Frontal cortex (tissue), 4 donors: Measurements from ENCODE around the gene PLEKHA8. TPM values are rescaled to one million over a fixed set of nuclear protein-coding genes. Genes with fewer than 3 reads are reported as not detected.
"Not testable (repeated sequence)": the region's sequence is repeated elsewhere in the genome, so short reads cannot be mapped to it uniquely, and the experiment has no call there.

Source experiments
- DNase-seq, 2 donors: peaks; one replicate each; pipeline ENCODE4 v3.0.0; 2012; ENCODE audit warnings: low spot score in 2 of 2
- FAIRE-seq: peaks from 2 replicates; lab custom pipeline; 2012; peaks lifted over from hg19 to GRCh38; lab: Jason Lieb, UNC
- total RNA-seq: library from RNA; depleted of rRNA; stranded (reverse); fragments of >200 nt; gene quantifications from one replicate; pipeline ENCODE4 v1.2.3, GENCODE V29; 2014
- donor health status: control.
- donor health status: control.
- donor health status: control.

PLEKHA8 gene
- total RNA-seq, 1 donor from 2014 or later: 30.6 TPM

GRCh38 chr7:30053068-30053467 is 24.9 kb downstream of the PLEKHA8 start:
- FAIRE-seq: no peak

DNA sequence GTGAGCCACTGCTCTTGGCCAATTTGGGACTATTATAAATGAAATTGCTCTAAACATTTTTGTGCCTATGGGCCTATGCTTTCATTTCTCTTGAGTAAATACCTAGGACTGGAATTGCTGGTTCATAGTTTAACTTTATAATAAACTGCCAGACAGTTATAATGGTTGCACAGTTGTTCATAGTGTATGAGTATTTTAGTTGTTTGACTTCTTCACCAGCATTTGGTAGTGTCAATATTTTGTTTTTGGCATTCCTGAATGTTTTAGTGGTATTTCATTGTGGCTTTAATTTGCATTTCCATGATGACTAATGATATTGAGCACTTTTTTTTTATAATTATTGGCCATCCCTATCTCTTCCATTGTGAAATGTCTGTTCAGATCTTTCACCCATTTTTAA is 29.5 kb downstream of the PLEKHA8 start:
- FAIRE-seq (no peak), DNase-seq (no peak)

More at GRCh38 chr7:30053068-30053467, 24.9 kb downstream of the PLEKHA8 start:
- no peak for DNase-seq

- not testable (repeated sequence) for FAIRE-seq
- peak in 1 of 2 donors; percentile 11 for DNase-seq
Measured at GRCh38 chr7:30061786-30062185, 33.6 kb downstream of the PLEKHA8 start.

DNA sequence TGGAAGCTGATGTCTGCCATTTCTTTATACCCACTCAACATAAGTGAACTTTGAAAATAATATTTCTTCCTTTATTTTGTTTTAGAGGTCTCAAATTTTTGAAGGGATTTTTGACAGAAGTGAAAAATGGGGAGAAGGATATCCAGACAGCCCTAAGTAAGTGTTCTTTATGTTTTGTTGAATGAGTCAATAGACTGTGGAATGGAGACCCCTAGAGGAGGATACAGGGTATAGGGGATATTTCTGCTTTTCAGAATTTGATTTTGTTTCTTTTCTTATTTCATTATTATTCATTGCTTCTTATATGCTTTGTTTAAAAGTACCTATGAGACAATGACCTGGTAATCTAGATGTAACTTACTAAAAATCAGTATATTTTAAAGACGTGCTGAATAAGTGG is 34.4 kb downstream of the PLEKHA8 start:
- FAIRE-seq: peak; percentile 95
- peak; percentile 16 to 42 for DNase-seq

DNA sequence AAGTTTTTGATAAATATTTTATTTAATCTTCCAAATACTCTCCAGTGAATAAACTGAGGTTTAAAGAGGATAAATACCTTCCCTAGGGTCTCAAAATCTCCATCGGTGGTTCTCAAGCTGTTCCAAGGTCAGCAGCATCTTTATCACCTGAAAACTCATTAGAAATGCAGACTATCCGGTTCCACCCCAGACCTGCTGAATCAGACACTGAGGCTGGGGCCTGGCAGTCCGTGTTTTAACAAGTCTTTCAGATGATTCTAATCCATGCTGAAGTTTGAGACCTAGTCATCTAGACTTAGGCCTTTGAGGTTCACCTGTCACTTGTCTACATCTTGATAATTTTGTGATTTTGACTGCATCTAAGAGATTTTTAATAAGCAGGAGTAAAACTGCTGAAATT is 37.5 kb downstream of the PLEKHA8 start:
- DNase-seq (no peak), FAIRE-seq (no peak)

DNA sequence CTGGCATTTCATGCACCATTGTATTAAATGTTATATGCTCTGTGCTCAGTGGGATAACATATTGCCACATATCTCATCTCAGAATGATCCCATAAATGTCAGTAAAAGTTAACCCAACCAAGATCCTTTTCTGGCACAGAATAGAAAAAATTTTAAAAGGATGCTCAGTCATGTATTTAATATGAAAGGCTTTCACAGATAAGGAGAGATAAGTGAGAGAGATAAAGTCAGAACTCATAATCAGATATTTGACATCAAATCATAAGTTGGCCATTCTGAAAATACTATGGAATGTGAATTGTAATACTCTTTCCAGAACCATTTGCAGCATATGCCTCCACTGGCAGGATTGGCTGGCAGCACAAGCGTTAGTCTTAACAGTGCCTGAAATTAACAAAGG is 38.5 kb downstream of the PLEKHA8 start:
- no peak for DNase-seq
- no peak for FAIRE-seq

GRCh38 chr7:30068117-30068516 is 39.9 kb downstream of the PLEKHA8 start:
- DNase-seq: no peak
- no peak for FAIRE-seq

DNA sequence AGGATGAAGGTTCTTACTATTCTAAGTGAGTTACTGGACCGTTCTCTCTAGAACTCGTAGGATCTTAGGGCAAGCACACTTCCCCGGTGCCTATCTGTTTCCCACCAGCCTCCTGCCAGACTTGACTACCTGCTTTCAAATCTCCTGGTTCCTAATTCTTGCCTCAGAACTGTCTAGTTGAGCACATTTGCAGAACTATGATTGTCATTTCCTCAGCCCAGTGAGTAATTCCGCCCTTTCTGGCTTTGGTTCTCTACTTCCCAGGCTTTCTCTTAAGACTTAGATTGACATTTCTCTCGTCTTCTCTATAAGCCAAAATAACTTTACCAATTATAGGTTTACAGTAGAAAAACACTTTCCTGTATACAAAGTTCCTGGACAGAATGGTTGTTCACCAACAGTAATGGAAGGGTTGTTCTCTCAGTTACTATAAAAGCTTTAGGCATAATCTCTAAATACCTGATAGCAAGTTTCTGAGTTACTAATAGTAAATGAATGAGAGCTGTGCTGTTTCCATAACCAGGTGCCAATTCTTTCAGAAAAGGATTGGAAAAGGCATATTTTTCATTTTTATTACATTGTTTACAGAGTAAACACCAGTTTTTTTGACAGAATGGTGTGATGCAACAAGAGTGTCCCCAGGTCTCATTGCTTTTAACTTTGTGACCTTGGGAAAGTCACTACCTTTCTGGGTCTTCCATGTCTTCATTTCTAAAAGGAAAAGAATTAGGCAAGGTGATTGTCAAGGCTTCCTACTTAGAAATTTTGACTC is 41.1 kb downstream of the PLEKHA8 start:
- FAIRE-seq: no peak
- no peak for DNase-seq

- FAIRE-seq (no peak), DNase-seq (no peak)
Measured at GRCh38 chr7:30070052-30070451, 41.8 kb downstream of the PLEKHA8 start.

DNA sequence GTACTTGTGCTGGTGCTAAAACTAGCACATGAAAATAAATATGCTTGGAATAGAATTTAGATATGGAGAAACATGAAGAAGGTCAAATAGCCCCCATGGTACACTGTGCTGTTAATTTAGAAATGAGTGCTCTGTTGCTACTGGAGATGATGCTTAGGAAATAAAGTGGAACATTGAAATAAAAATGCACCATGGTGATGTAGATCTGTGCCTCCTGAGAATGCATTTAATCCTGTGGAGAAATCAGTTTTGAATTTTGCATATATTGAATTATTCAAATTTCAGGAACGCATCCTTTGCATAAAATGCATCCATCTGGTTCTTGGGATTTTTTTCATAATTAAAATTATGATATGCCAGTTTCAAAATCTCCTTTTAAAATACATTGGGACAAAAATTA is 44.5 kb downstream of the PLEKHA8 start:
- no peak for FAIRE-seq
- no peak for DNase-seq

DNA sequence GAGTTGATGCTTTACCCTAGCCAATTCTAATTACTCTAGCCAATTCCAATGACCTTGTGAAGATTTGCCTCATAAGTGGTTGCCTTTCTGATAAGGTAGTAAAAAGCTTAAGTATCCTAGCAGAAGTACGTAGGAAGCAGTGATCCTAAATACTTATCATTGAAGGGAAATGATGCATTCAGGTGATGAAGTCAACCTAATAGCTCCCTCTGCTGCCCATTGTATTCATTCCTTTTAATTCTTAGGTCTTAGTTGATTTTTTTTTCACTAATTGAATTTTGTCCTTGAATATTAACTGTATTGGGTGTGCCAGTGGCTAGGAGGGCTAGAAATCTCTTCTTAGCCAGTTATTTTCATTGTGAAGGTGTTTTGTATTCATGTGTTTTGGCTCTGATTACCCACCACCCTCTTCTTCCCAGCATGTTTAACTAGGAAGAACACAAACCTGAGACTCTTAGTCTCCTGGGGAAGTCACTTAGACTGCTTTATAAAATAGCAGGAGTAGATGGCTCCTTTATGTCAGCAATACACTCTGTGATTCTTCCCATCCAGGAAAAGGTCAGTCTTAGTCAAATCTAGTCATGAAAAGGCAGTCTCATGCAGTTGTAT is 46.3 kb downstream of the PLEKHA8 start:
- DNase-seq: no peak
- FAIRE-seq: no peak

DNA sequence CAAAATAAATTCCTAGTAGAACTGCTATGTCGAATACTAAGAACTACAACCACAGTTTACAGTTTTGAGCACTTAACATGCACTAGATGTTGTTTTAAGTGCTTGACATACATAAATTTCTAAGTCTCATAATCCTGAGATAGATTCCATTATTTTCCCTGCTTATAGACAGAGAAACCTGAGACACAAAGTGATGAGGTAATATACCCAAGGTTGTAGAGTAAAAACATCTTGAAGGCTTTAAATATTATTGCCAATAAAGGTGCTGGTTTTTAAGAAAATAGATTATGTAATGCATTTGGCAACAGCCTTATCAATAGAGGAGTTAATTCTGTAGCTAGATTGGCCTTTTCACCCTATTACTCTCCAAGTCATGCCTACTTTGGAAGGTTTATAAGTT is 48.2 kb downstream of the PLEKHA8 start:
- FAIRE-seq (no peak), DNase-seq (no peak)

DNA sequence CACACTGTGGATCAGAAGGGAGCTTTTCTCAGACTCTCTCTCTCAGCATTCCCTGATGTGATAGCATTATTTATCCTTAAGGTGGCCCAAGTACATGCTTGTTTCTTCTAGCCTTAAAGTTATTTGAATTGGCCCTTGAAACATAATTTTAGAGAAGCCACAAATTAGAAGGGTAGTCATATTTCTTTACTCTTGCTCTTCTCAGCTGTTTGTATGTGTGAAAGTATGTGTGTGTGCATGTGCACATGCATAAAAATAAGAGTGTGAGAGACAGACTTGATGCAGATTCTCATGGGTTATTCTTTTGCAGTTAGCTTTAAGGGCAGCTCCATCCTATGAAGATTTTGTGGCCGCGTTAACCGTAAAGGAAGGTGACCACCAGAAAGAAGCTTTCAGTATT is 50.1 kb downstream of the PLEKHA8 start:
- FAIRE-seq (no peak), DNase-seq (no peak)

DNA sequence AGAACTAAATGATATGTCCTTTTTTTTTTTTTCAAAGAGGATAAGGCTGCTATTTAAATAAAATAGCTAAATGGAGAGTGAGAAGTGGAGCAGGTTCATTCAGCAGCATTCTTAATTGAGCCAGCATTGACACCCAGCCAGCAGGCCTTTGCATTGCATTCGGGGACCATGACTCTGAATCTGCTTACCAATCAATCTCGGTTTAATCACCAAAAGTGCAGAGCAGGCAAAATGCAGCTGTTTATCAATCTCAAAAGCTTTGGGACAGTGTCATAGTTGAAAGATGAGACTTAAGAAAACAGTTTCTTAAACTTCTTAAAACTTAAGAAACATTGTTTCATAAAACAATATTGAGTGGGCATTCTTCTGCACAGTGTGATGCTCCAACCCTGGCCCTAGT is 51.7 kb downstream of the PLEKHA8 start:
- FAIRE-seq: no peak

GRCh38 chr7:30080818-30081217 is 52.6 kb downstream of the PLEKHA8 start:
- no peak for DNase-seq
- FAIRE-seq: no peak

More for the DNA sequence above, 51.7 kb downstream of the PLEKHA8 start:
- no peak for DNase-seq

GRCh38 chr7:30082686-30083085 is 54.5 kb downstream of the PLEKHA8 start:
- no peak for DNase-seq
- no peak for FAIRE-seq

- FAIRE-seq: no peak
- no peak for DNase-seq
Measured at GRCh38 chr7:30083334-30083733, 55.1 kb downstream of the PLEKHA8 start.

- FAIRE-seq (no peak), DNase-seq (no peak)
Measured at GRCh38 chr7:30084212-30084611, 56.0 kb downstream of the PLEKHA8 start.

DNA sequence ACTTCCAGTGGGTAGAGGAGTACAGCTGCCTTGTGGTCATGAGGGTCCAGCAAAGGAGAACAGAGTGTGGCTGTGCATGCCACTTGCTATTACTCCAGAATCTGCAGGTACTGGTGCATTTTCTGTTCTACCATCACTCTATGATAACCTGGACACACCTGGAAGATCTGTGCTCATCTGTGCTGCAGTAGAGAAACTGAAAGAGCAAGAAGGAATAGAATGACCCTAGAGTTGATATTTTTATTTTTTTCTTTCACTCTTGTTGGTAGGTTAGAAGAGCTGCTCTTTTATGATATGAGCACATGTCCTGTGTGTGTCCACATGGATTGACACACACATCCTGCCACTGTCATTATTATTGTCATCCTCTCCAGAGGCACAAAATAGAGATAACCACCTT is 58.3 kb downstream of the PLEKHA8 start:
- FAIRE-seq (no peak), DNase-seq (no peak)

DNA sequence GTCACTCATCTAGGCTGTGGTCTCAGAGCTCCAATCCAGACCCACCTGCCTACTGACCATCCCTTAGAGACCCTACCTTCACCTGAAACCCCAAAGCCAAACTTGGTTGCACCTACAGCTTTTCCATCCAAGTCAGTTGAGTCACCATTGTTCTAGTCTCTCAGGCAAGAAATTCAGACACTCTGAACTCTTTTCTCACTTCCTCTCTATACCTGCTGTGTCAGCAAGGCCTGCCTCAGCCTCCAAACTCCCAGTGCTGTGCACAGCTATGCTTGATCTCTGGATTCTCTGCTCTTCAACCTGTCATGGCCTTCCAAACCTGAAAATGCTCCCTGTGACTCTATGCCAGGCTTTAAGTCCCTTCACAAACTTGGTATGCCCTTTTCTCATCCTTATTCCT is 59.2 kb downstream of the PLEKHA8 start:
- DNase-seq (no peak), FAIRE-seq (no peak)

- FAIRE-seq: no peak
- no peak for DNase-seq
Measured at GRCh38 chr7:30088362-30088761, 60.1 kb downstream of the PLEKHA8 start.

GRCh38 chr7:30090111-30090510 is 61.9 kb downstream of the PLEKHA8 start:
- DNase-seq (no peak), FAIRE-seq (no peak)
